ENCODE results near the gene SCAMP4. TPM values are rescaled to one million over a fixed set of nuclear protein-coding genes. Genes with fewer than 3 reads are reported as not detected.
"Not testable (repeated sequence)": the region's sequence is repeated elsewhere in the genome, so short reads cannot be mapped to it uniquely, and the experiment has no call there.

The SCAMP4 gene
- total RNA-seq, 6 donors from 2014 or later = 52.0 to 117 (median 75.3) TPM

DNA sequence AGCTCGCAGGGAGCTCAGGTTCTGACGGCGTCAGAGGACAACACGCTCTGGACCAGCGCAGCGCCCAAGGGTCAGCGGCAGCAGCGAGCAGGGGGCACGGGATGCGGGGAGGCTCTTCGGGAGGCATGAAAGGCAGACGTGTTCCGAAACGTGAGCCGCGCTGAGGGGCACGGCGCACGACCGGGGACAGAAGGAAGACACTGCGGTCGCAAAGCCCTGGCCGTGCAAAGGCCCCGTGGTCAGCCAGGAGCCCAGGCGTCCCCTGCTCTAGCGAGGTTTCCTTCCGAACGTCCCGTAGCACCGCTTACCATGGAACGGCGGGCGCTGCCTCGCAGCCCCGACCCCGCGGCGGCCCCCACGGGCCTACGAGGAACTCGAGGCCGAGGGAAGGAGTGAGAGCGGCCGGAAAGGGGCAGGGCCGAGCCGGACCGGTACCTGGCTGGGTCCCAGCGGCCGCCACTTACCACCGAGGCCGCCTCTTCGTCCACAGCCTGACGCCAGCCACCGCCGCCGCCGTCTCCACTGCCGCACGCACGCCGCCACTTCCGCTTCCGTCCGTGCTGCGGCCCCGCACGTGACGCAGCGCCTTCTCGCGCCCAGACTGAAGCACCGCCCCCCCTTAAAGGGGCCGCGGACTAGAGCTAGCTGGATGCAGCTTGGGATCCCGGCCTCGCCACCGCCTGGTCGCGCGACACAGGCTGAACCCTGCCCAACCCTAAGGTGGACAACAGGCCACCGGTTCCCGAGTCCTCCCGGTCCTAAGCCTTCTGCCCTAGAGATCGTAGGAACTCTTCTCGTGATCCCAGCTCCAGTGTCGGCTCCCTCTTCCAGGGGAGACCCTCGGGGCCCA lies 29.3 kb upstream of the SCAMP4 start:
- Histone ChIP-seq H3K27ac (peak overlapping the region; percentile 90 to 98 (median 96)), H3K4me1 (peaks cover 52 to 65% (median 58%) of the 10 kb centered on the region in 4 donors)
- peak in 2 of 4 donors; percentile 51 to 87 for TF ChIP-seq EP300 (IDR thresholded peaks at IDR 0.05)
- TF ChIP-seq, protein P1, sequence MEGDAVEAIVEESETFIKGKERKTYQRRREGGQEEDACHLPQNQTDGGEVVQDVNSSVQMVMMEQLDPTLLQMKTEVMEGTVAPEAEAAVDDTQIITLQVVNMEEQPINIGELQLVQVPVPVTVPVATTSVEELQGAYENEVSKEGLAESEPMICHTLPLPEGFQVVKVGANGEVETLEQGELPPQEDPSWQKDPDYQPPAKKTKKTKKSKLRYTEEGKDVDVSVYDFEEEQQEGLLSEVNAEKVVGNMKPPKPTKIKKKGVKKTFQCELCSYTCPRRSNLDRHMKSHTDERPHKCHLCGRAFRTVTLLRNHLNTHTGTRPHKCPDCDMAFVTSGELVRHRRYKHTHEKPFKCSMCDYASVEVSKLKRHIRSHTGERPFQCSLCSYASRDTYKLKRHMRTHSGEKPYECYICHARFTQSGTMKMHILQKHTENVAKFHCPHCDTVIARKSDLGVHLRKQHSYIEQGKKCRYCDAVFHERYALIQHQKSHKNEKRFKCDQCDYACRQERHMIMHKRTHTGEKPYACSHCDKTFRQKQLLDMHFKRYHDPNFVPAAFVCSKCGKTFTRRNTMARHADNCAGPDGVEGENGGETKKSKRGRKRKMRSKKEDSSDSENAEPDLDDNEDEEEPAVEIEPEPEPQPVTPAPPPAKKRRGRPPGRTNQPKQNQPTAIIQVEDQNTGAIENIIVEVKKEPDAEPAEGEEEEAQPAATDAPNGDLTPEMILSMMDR (IDR thresholded peaks at IDR 0.05) = peak in 4 of 6 experiments; percentile 1 to 39 (median 8)
- peak; percentile 98 to 99 for TF ChIP-seq POLR2AphosphoS5 (IDR thresholded peaks at IDR 0.05)
- peak in 3 of 4 donors; percentile 77 to 97 (median 93) for TF ChIP-seq POLR2A (IDR thresholded peaks at IDR 0.05)

DNA sequence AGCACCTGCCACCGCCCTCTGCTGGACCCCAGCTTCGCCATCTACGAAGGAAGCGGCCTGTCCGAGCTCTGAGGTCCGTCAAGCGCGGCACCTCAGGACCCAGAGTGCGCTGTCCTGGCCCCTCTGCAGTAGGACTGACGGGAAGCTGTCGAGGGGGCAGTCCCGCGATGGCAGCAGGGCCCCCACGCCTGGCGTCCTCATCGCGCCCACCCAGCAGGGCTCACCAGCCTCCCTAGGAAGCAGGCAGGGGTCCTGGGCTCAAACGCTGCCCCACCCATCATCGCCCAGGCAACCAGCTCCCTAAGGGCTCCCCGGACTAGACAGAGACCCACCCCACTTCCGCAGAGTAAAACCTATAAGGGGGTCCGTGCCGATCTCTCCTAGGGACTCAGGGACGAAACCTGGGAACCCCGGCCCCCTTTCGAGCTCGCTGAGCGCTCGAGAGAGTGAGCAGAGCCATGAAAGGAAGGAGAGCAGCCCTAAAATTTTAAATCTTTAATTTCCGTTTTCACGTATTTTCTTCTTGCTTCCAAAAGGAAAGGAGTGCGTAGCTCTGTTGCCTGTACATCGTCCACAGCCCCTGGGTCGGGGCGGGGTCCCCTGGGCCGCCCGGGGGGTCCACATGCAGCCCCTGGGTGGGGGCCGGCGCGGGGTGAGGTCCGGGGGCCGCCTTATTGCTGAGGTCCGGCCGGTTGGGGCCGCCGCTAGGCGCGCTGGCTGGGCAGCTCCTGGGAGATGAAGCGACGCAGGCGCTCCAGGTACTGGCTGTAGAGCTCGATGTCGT lies 28.5 kb upstream of the SCAMP4 start:
- peak; percentile 40 to 44 for ATAC-seq (ENCODE audit: low FRiP score in 2 of 2)
- peak in 1 of 2 donors; percentile 82 for DNase-seq
- peak overlapping the region; percentile 90 to 98 (median 96) for H3K27ac ChIP-seq

More for the DNA sequence above, 29.3 kb upstream of the SCAMP4 start:
- Histone ChIP-seq H3K36me3 (peaks cover 0 to 30% (median 9%) of the 10 kb centered on the region in 4 donors), H3K9me3 (no peaks in the 10 kb centered on the region), H3K4me3 (peak overlapping the region; percentile 73 to 99 (median 86)), H3K27me3 (no peaks in the 10 kb centered on the region)
- ATAC-seq (ENCODE audit: low FRiP score in 2 of 2) = peak; percentile 95 to 99
- 0 to 1% methylated on average over 20 to 32 of the region's 87 CpGs for WGBS, 2 donors
- peak; percentile 96 to 97 for DNase-seq

DNA sequence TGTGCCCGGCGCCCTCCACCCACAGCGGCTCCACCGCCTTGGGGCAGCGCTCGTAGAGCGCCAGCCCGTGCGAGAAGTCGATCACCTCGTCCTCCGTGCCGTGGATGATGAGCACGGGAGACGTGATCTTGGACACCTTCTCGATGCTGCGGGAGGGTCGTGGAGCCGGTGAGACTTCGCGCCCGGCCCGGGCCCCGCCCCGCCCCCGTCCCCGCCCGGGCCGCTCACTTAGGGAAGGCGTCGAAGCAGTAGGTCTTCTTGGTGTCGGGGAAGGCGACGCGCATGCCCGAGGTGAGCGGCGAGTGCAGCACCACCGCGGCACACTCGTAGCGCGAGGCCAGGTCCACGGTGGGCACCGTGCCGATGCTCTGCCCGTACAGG lies 27.9 kb upstream of the SCAMP4 start:
- H3K27me3 ChIP-seq; H3K9me3 ChIP-seq; H3K27ac ChIP-seq; ATAC-seq (ENCODE audit: low FRiP score in 2 of 2): not testable (repeated sequence)
- H3K36me3 ChIP-seq = peaks cover 0 to 23% (median 5%) of the 10 kb centered on the region in 4 donors
- peaks cover 48 to 65% (median 55%) of the 10 kb centered on the region in 4 donors for H3K4me1 ChIP-seq
- no CpG with 5 or more reads among the region's 47 CpGs for WGBS, 2 donors
- H3K4me3 ChIP-seq = peak overlapping the region in 1 of 4 donors; percentile 75
- peak in 1 of 2 donors; percentile 80 for DNase-seq

More for the DNA sequence above, 28.5 kb upstream of the SCAMP4 start:
- Histone ChIP-seq H3K4me1 (peaks cover 48 to 65% (median 57%) of the 10 kb centered on the region in 4 donors), H3K36me3 (peaks cover 0 to 24% (median 6%) of the 10 kb centered on the region in 4 donors), H3K4me3 (peak overlapping the region; percentile 73 to 99 (median 86))
- not testable (repeated sequence) for H3K9me3 ChIP-seq, H3K27me3 ChIP-seq
- 37 to 53% methylated on average over 29 of the region's 53 CpGs for WGBS, 2 donors

DNA sequence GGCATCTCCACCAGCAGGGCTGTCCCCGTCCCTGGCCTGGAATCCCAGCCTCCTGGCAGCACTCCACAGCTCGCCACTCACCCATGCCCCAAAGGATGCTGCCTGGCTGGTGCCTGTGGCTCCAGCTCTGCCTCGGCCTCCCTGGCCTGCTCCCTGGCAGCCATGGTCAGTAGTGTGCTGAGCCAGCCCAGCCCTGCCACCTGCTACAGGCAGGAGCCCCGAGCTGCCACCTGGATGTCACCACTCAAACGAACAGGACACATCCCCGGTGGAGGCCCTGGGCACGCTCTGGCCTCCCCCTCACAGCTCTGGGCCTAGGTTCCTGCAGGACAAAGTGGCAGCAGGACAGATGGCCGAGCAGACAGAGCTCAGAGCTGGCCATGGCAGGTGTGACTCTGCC lies 26.6 kb upstream of the SCAMP4 start:
- not testable (repeated sequence) for H3K27ac ChIP-seq; DNase-seq; H3K9me3 ChIP-seq; H3K4me3 ChIP-seq; H3K27me3 ChIP-seq; ATAC-seq (ENCODE audit: low FRiP score in 2 of 2)
- Histone ChIP-seq H3K4me1 (peaks cover 48 to 65% (median 54%) of the 10 kb centered on the region in 4 donors), H3K36me3 (peaks cover 0 to 19% (median 5%) of the 10 kb centered on the region in 4 donors)
- 89 to 100% methylated on average over 1 to 5 of the region's 8 CpGs for WGBS, 2 donors

DNA sequence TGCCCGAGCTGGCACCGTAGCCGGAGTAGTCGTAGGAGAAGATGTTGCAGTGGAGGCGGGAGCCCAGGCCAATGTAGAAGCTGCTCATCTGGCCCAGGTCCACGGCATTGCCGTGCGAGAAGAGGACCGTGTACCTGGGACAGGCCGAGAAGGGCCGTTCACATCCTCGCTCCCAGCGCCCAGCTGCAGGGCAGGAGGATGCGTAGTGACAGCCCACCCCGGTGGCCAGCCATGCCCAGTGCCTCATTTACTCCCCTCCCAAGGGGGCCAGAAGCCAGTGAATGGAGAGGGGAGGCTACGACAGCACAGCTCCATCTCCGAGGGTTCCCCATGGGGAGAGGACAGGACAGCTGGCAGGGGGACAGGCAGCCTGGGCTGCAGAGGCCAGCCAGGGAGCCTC lies 25.2 kb upstream of the SCAMP4 start:
- Histone ChIP-seq H3K27ac (peak overlapping the region in 3 of 4 donors; percentile 47 to 93 (median 79)), H3K4me3 (peak overlapping the region in 1 of 4 donors; percentile 96)

DNA sequence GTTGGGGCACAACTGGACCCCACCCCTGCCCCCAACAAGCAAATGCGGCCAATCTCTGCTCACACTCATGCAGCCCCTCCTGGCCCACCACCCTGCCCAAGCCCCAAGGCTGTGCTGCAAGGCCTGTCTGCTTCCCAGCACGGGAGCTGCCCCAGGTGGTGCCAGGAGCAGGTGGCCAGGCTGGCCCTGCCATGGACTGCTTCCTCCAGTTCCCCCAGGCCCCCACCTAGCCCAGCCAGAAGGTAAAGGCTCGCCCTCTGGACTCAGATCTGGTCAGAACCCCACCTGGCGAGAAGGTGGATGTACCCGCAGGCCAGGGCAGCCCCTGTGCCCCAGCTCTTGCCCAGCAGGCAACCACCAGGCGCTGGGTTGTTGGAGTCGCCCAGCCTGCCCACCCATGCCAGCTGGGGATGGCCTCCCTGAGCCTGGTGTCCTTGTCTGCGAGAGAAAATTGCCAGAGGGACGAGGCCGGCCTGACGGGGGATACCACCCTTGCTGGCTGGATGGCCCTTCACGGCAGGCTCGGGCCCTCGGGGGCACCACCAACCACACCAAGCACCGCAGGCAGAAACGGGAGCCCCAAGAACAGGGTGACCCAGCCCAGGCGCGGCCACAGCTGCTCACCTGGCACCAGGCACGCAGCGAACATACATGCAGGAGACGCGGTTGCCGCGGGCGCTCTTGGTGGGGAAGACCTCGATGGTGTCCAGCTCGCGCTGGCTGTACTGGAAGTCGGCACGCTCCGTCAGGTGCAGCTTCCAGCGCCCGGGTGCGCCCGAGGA lies 24.4 kb upstream of the SCAMP4 start:
- ATAC-seq (ENCODE audit: low FRiP score in 2 of 2) (no peak), DNase-seq (peak in 1 of 2 donors; percentile 86)
- peaks cover 42 to 64% (median 51%) of the 10 kb centered on the region in 4 donors for H3K4me1 ChIP-seq
- H3K4me3 ChIP-seq = peak overlapping the region in 3 of 4 donors; percentile 71 to 99 (median 96)
- WGBS, 2 donors = 71% methylated on average over 13 of the region's 35 CpGs; no CpG with 5 or more reads in 1 of the 2 donors
- no peaks in the 10 kb centered on the region for H3K9me3 ChIP-seq
- H3K27me3 ChIP-seq = no peaks in the 10 kb centered on the region
- TF ChIP-seq, protein P1 (IDR thresholded peaks at IDR 0.05) = no peak
- TF ChIP-seq POLR2AphosphoS5 (IDR thresholded peaks at IDR 0.05) = no peak
- TF ChIP-seq POLR2A (IDR thresholded peaks at IDR 0.05) = no peak
- TF ChIP-seq EP300 (IDR thresholded peaks at IDR 0.05) = no peak
- H3K27ac ChIP-seq = peak overlapping the region; percentile 47 to 93 (median 69)
- peaks cover 0 to 19% (median 5%) of the 10 kb centered on the region in 4 donors for H3K36me3 ChIP-seq

More for the DNA sequence above, 25.2 kb upstream of the SCAMP4 start:
- H3K9me3 ChIP-seq; H3K27me3 ChIP-seq; ATAC-seq (ENCODE audit: low FRiP score in 2 of 2); DNase-seq: not testable (repeated sequence)
- Histone ChIP-seq H3K4me1 (peaks cover 46 to 64% (median 50%) of the 10 kb centered on the region in 4 donors), H3K36me3 (peaks cover 0 to 19% (median 5%) of the 10 kb centered on the region in 4 donors)
- 86 to 90% methylated on average over 15 to 17 of the region's 17 CpGs for WGBS, 2 donors

DNA sequence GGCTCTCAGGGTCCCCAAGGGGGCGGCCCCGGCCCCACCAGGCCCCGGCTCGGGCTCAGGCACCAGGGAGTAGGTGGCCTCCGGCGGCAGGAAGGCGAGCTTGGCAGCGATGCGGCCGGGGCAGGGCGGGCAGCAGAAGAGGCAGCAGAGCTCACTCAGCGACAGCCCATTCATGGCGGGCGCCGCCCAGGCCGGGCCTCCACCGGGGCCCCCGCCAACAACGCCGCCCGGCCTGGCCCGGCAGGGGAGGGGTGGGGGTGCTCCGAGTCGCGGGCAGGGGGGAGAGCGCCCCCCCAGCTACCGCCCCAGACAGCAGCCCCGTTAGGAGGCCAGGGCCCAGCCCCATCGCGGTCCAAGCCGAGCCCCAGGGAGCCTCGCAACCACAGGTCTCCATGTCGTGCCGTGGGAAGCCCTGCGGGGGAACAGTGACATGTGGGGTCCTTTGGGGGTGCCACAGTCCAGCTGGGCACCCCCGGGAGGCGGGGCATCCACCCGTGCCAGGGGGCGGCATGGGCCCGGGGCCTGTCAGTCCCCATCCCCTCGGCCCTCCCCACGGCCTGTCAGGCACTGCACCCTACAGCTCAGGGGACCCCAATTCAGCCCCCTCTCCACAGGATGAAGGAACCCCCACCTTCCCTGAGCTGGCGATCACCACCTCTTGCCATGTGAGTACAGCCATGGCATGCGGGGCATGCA lies 23.7 kb upstream of the SCAMP4 start:
- H3K27me3 ChIP-seq; ATAC-seq (ENCODE audit: low FRiP score in 2 of 2); H3K9me3 ChIP-seq: not testable (repeated sequence)
- peak overlapping the region in 3 of 4 donors; percentile 71 to 99 (median 96) for H3K4me3 ChIP-seq
- H3K27ac ChIP-seq = peak overlapping the region; percentile 59 to 94 (median 94)
- H3K36me3 ChIP-seq = peaks cover 0 to 19% (median 5%) of the 10 kb centered on the region in 4 donors
- H3K4me1 ChIP-seq = peaks cover 37 to 60% (median 49%) of the 10 kb centered on the region in 4 donors
- 54 to 64% methylated on average over 2 to 17 of the region's 44 CpGs for WGBS, 2 donors
- DNase-seq = peak in 1 of 2 donors; percentile 79
